Measurements from ENCODE around the gene ECHDC3. TPM values are rescaled to one million over a fixed set of nuclear protein-coding genes. Genes with fewer than 3 reads are reported as not detected.
A peak's percentile ranks its signal among the peaks of the same experiment; 100 is the strongest.

The ECHDC3 gene
- total RNA-seq, 1 experiment from 2014 or later = 8.9 TPM

DNA sequence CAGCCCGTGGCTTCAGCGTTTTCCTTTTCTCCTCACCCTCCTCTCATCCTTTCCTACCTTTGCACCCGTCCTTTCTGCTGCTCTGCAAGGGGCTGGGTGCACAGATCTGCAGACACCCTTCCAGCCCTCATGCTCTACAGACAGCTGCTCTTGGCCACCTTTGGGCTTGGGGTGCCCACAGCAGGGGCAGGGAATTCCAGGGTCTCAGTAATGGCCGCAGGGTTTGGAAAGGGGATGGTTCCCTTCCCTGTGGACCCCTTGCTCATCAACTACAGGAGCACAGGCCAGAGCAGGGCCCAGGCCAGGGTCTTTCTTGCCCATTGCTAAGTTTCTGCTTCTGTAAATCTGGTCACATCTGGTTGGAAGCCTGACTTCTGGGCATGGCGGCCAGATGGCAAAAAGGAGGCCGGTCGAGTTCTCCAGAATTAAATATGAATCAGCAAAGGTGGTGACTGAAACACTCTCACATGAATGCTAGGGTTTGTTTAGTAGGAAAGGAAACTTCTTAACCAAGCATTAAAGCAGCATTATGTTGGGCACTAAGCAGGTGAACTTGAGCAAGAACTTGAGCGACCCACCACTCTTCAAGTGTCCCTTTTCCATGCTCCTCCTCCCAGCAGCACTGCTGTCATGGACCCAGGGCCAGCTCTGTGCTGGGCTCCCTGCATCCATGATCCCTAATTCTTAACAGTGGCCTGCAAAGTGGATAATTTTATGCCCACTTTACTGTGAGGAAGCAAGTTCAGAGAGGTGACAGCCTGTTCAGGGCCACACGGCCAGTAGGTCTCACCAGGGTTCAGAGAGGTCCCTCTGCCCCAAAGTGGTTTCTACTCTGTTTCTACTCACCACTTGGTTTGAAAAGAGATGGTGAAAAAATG lies 1.5 kb downstream of the ECHDC3 start:
- DNase-seq (ENCODE audit: low spot score) = no peak
- TF ChIP-seq, protein P1, sequence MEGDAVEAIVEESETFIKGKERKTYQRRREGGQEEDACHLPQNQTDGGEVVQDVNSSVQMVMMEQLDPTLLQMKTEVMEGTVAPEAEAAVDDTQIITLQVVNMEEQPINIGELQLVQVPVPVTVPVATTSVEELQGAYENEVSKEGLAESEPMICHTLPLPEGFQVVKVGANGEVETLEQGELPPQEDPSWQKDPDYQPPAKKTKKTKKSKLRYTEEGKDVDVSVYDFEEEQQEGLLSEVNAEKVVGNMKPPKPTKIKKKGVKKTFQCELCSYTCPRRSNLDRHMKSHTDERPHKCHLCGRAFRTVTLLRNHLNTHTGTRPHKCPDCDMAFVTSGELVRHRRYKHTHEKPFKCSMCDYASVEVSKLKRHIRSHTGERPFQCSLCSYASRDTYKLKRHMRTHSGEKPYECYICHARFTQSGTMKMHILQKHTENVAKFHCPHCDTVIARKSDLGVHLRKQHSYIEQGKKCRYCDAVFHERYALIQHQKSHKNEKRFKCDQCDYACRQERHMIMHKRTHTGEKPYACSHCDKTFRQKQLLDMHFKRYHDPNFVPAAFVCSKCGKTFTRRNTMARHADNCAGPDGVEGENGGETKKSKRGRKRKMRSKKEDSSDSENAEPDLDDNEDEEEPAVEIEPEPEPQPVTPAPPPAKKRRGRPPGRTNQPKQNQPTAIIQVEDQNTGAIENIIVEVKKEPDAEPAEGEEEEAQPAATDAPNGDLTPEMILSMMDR (conservative IDR thresholded peaks at IDR 0.05; ENCODE audit: low read depth, low read length) = no peak
- TF ChIP-seq EZH2 (IDR thresholded peaks at IDR 0.05; ENCODE audit: borderline replicate concordance, low read depth, low read length, poor library complexity, severe bottlenecking) = no peak
- Histone ChIP-seq H3K27ac (ENCODE audit: low read depth, low read length, poor library complexity, severe bottlenecking) (no peak overlapping the region), H3K27me3 (replicated peaks; ENCODE audit: insufficient read depth, low read depth, low read length, poor library complexity) (no peaks in the 10 kb centered on the region), H3K9me3 (ENCODE audit: low read depth, low read length, poor library complexity, severe bottlenecking) (no peaks in the 10 kb centered on the region), H3K36me3 (ENCODE audit: insufficient read depth, low read length, poor library complexity, severe bottlenecking) (no peaks in the 10 kb centered on the region), H3K4me1 (ENCODE audit: insufficient read depth, low read length, poor library complexity, severe bottlenecking) (peaks cover 5% of the 10 kb centered on the region), H3K4me3 (ENCODE audit: low read depth, low read length, poor library complexity, severe bottlenecking) (peak overlapping the region; percentile 66)
- CTCF ChIA-PET = no interaction called here
- intact Hi-C loops (cut with micrococcal nuclease; ENCODE audit: unreplicated experiment) = loop anchor here (5.0 kb wide), 1 partner anchor 231 kb away; no protein-coding TSS in a partner anchor
- BruUV-seq (replicated peaks) = no TSS peak
- POLR2A ChIA-PET (ENCODE audit: low non-redundant PET) = interaction anchor here (0.7 kb wide), 1 partner anchor 97 kb away, joined by 3 read pairs; no protein-coding TSS in a partner anchor

DNA sequence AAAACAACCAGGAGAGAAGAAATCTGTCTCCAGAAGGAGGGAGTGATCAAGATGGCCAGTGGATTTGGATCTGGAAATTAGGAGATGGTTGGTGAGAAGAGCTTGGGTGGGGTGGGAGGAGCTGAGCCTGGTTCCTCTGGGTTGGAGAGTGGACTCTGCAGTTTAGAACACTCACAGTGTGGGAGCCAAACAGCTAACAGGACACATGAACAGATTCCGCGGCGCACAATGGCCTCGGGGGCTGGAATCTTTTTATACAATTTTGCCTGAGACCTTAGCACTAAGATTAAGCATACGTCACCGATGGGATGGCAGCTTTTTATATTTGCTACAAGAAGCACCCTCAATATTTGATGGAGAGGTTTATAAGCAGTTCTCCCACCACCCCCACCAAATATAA lies 2.9 kb downstream of the ECHDC3 start:
- no peak for DNase-seq (ENCODE audit: low spot score)
- TF ChIP-seq EZH2 (IDR thresholded peaks at IDR 0.05; ENCODE audit: borderline replicate concordance, low read depth, low read length, poor library complexity, severe bottlenecking) = no peak
- TF ChIP-seq, protein P1 (conservative IDR thresholded peaks at IDR 0.05; ENCODE audit: low read depth, low read length) = no peak
- H3K36me3 ChIP-seq (ENCODE audit: insufficient read depth, low read length, poor library complexity, severe bottlenecking) = no peaks in the 10 kb centered on the region
- no peak overlapping the region for H3K27ac ChIP-seq (ENCODE audit: low read depth, low read length, poor library complexity, severe bottlenecking)
- POLR2A ChIA-PET (ENCODE audit: low non-redundant PET) = no interaction called here
- intact Hi-C loops (cut with micrococcal nuclease; ENCODE audit: unreplicated experiment) = no loop called here
- H3K4me3 ChIP-seq (ENCODE audit: low read depth, low read length, poor library complexity, severe bottlenecking) = no peak overlapping the region
- no peaks in the 10 kb centered on the region for H3K9me3 ChIP-seq (ENCODE audit: low read depth, low read length, poor library complexity, severe bottlenecking)
- CTCF ChIA-PET = no interaction called here
- BruUV-seq (replicated peaks) = no TSS peak
- H3K27me3 ChIP-seq (replicated peaks; ENCODE audit: insufficient read depth, low read depth, low read length, poor library complexity) = no peaks in the 10 kb centered on the region
- H3K4me1 ChIP-seq (ENCODE audit: insufficient read depth, low read length, poor library complexity, severe bottlenecking) = peaks cover 5% of the 10 kb centered on the region

DNA sequence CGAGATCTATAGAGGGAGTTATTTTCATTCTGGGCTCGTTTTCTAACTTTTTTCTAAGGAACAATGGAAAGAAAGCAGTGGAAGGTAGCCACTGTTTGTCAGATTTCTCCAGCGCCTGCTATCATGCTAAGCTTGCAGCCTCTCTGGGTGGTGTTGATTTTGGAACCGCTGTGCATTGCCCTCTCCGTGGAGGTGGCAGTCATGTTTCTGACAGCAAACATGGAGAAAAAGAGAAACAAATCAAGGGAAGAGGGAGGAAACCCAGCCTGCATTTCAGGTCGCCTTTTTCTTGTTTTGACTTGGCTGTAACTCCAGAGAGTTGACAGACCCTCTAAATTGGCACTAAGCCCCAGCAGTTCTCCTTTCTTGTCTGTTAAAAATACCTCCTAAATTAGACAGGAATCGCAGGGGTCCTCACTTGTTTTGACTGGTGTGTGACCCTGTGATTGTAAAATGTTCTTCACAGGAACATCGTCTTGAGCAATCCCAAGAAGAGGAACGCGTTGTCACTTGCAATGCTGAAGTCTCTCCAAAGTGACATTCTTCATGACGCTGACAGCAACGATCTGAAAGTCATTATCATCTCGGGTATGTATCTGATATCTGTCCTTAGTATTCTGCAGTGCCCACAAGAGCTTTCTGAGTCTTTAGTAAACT lies 4.8 kb downstream of the ECHDC3 start:
- H3K27ac ChIP-seq (ENCODE audit: low read depth, low read length, poor library complexity, severe bottlenecking) = no peak overlapping the region
- no peak for DNase-seq (ENCODE audit: low spot score)
- no peaks in the 10 kb centered on the region for H3K4me1 ChIP-seq (ENCODE audit: insufficient read depth, low read length, poor library complexity, severe bottlenecking)
- no peak for TF ChIP-seq EZH2 (IDR thresholded peaks at IDR 0.05; ENCODE audit: borderline replicate concordance, low read depth, low read length, poor library complexity, severe bottlenecking)
- TF ChIP-seq, protein P1 (conservative IDR thresholded peaks at IDR 0.05; ENCODE audit: low read depth, low read length) = no peak
- no peaks in the 10 kb centered on the region for H3K27me3 ChIP-seq (replicated peaks; ENCODE audit: insufficient read depth, low read depth, low read length, poor library complexity)
- no peak overlapping the region for H3K4me3 ChIP-seq (ENCODE audit: low read depth, low read length, poor library complexity, severe bottlenecking)
- POLR2A ChIA-PET (ENCODE audit: low non-redundant PET) = interaction anchor here (0.6 kb wide), 1 partner anchor 42 kb away, joined by 3 read pairs; no protein-coding TSS in a partner anchor
- CTCF ChIA-PET = no interaction called here
- BruUV-seq (replicated peaks) = no TSS peak
- H3K9me3 ChIP-seq (ENCODE audit: low read depth, low read length, poor library complexity, severe bottlenecking) = no peaks in the 10 kb centered on the region
- peaks cover 5% of the 10 kb centered on the region for H3K36me3 ChIP-seq (ENCODE audit: insufficient read depth, low read length, poor library complexity, severe bottlenecking)
- intact Hi-C loops (cut with micrococcal nuclease; ENCODE audit: unreplicated experiment) = no loop called here
